Measurements from ENCODE around the gene CHGA.

The CHGA gene

GRCh38 chr14:92914087-92914656, 8.8 kb upstream of the CHGA start:
- no peak for TF ChIP-seq CTCF (conservative IDR thresholded peaks at IDR 0.05; ENCODE audit: control insufficient read depth, insufficient read depth, low read depth, low read length)
- DNase-seq (ENCODE audit: low read depth) = peak; percentile 14

GRCh38 chr14:92916201-92916600, 6.7 kb upstream of the CHGA start:
- H3K4me3 ChIP-seq (ENCODE audit: control insufficient read depth, low read depth, low read length) = no peak overlapping the region
- TF ChIP-seq CTCF (conservative IDR thresholded peaks at IDR 0.05; ENCODE audit: control insufficient read depth, insufficient read depth, low read depth, low read length) = no peak
- DNase-seq (ENCODE audit: low read depth) = no peak

More at GRCh38 chr14:92914087-92914656, 8.8 kb upstream of the CHGA start:
- no peak overlapping the region for H3K4me3 ChIP-seq (ENCODE audit: control insufficient read depth, low read depth, low read length)

GRCh38 chr14:92917041-92917940, 5.7 kb upstream of the CHGA start:
- no peak overlapping the region for H3K4me3 ChIP-seq (ENCODE audit: control insufficient read depth, low read depth, low read length)
- no peak for TF ChIP-seq CTCF (conservative IDR thresholded peaks at IDR 0.05; ENCODE audit: control insufficient read depth, insufficient read depth, low read depth, low read length)
- no peak for DNase-seq (ENCODE audit: low read depth)

- no peak overlapping the region for H3K4me3 ChIP-seq (ENCODE audit: control insufficient read depth, low read depth, low read length)
- no peak for DNase-seq (ENCODE audit: low read depth)
- no peak for TF ChIP-seq CTCF (conservative IDR thresholded peaks at IDR 0.05; ENCODE audit: control insufficient read depth, insufficient read depth, low read depth, low read length)
Measured at GRCh38 chr14:92917956-92918355, 5.0 kb upstream of the CHGA start.

GRCh38 chr14:92920001-92920400, 2.9 kb upstream of the CHGA start:
- H3K4me3 ChIP-seq (ENCODE audit: control insufficient read depth, low read depth, low read length) = no peak overlapping the region
- no peak for DNase-seq (ENCODE audit: low read depth)
- TF ChIP-seq CTCF (conservative IDR thresholded peaks at IDR 0.05; ENCODE audit: control insufficient read depth, insufficient read depth, low read depth, low read length) = no peak

- no peak for DNase-seq (ENCODE audit: low read depth)
- no peak overlapping the region for H3K4me3 ChIP-seq (ENCODE audit: control insufficient read depth, low read depth, low read length)
- no peak for TF ChIP-seq CTCF (conservative IDR thresholded peaks at IDR 0.05; ENCODE audit: control insufficient read depth, insufficient read depth, low read depth, low read length)
Measured at GRCh38 chr14:92922155-92922735, 705 bp upstream of the CHGA start.

Measured in fibroblast of mammary gland (primary cell).